ENCODE data around the gene ZNF682.

- TF ChIP-seq CTCF (IDR thresholded peaks at IDR 0.05) = no peak
- TF ChIP-seq ZFX (IDR thresholded peaks at IDR 0.05; ENCODE audit: borderline replicate concordance) = no peak
Observed at GRCh38 chr19:19964416-19964815, 74.9 kb downstream of the ZNF682 start.

All from 22Rv1 (cell line).